ENCODE measurements around the gene FAAP20. TPM values are rescaled to one million over a fixed set of nuclear protein-coding genes. Genes with fewer than 3 reads are reported as not detected.

FAAP20 gene
- total RNA-seq, 1 experiment from 2014 or later, result 72.1 TPM

GRCh38 chr1:2196901-2197638 lies 2.5 kb upstream of the FAAP20 start:
- H3K9me3 ChIP-seq (ENCODE audit: insufficient read depth, low read depth), result no peaks in the 10 kb centered on the region
- no peaks in the 10 kb centered on the region for H3K9me2 ChIP-seq (ENCODE audit: insufficient read depth)
- H3K27ac ChIP-seq, result no peak overlapping the region
- no peak overlapping the region for H3K4me2 ChIP-seq
- no peak overlapping the region for H3K4me3 ChIP-seq
- H3K79me2 ChIP-seq (ENCODE audit: low read depth), result no peaks in the 10 kb centered on the region
- ChIA-PET CTCF (interaction anchor here (0.5 kb wide), 1 partner anchor 214 kb away, joined by 11 read pairs; no protein-coding TSS in a partner anchor), POLR2A (ENCODE audit: unreplicated experiment) (no interaction called here)
- intact Hi-C loops (cut with micrococcal nuclease; ENCODE audit: unreplicated experiment), result loop anchor here (5.0 to 10.0 kb wide), 2 partner anchors 35 to 1228 kb away; no protein-coding TSS in a partner anchor
- H2AFZ ChIP-seq, result no peak overlapping the region
- no peaks in the 10 kb centered on the region for H3K36me3 ChIP-seq (ENCODE audit: low read depth)
- DNase-seq, result no peak
- H3K4me1 ChIP-seq (replicated peaks; ENCODE audit: insufficient read depth), result peaks cover 4% of the 10 kb centered on the region
- no peak for TF ChIP-seq EZH2 (IDR thresholded peaks at IDR 0.05; ENCODE audit: low read depth)
- TF ChIP-seq, protein P1, sequence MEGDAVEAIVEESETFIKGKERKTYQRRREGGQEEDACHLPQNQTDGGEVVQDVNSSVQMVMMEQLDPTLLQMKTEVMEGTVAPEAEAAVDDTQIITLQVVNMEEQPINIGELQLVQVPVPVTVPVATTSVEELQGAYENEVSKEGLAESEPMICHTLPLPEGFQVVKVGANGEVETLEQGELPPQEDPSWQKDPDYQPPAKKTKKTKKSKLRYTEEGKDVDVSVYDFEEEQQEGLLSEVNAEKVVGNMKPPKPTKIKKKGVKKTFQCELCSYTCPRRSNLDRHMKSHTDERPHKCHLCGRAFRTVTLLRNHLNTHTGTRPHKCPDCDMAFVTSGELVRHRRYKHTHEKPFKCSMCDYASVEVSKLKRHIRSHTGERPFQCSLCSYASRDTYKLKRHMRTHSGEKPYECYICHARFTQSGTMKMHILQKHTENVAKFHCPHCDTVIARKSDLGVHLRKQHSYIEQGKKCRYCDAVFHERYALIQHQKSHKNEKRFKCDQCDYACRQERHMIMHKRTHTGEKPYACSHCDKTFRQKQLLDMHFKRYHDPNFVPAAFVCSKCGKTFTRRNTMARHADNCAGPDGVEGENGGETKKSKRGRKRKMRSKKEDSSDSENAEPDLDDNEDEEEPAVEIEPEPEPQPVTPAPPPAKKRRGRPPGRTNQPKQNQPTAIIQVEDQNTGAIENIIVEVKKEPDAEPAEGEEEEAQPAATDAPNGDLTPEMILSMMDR (conservative IDR thresholded peaks at IDR 0.05), result no peak
- no peaks in the 10 kb centered on the region for H4K20me1 ChIP-seq (ENCODE audit: insufficient read depth)
- peaks cover 9% of the 10 kb centered on the region for H3F3A ChIP-seq (ENCODE audit: insufficient read depth, low read depth)
- H3K27me3 ChIP-seq (ENCODE audit: insufficient read depth, low read depth), result no peaks in the 10 kb centered on the region
- no TSS peak for BruUV-seq (replicated peaks)

DNA sequence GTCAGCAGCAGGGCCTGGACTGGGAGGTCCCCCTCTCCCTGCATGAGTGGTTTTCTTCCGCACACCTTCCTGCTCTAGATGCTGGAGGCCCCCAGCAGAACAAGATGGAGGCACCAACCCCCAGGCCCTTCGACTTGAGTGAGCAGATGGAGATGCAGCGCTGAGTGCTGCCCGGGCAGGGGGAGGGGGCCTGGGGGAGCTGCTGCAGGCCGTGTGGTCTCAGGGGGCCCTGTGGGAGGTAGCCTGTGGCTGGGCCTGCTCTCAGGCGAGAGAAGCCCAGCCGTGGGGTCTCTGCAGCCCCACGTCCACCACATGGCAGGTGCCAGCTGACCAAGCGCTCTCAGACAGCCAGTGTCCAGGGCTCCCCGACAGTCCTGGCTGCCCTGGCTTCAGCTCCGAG lies 1.2 kb upstream of the FAAP20 start:
- no peaks in the 10 kb centered on the region for H3K9me3 ChIP-seq (ENCODE audit: insufficient read depth, low read depth)
- TF ChIP-seq, protein P1 (conservative IDR thresholded peaks at IDR 0.05), result no peak
- TF ChIP-seq EZH2 (IDR thresholded peaks at IDR 0.05; ENCODE audit: low read depth), result no peak
- peaks cover 4% of the 10 kb centered on the region for H3K4me1 ChIP-seq (replicated peaks; ENCODE audit: insufficient read depth)
- no peak overlapping the region for H2AFZ ChIP-seq
- no peaks in the 10 kb centered on the region for H3K79me2 ChIP-seq (ENCODE audit: low read depth)
- CTCF ChIA-PET, result interaction anchor here (1.4 to 2.1 kb wide), 3 partner anchors 9 to 352 kb away, joined by 4 to 15 read pairs (median 7); no protein-coding TSS in a partner anchor
- intact Hi-C loops (cut with micrococcal nuclease; ENCODE audit: unreplicated experiment), result loop anchor here (1.0 to 10.0 kb wide), 5 partner anchors 37 to 1229 kb away; no protein-coding TSS in a partner anchor
- H3K36me3 ChIP-seq (ENCODE audit: low read depth), result no peaks in the 10 kb centered on the region
- BruUV-seq (replicated peaks), result no TSS peak
- no peak for DNase-seq
- no peaks in the 10 kb centered on the region for H4K20me1 ChIP-seq (ENCODE audit: insufficient read depth)
- H3K4me2 ChIP-seq, result peak overlapping the region; percentile 78; the same call in 1 of the 2 replicates
- H3K9me2 ChIP-seq (ENCODE audit: insufficient read depth), result no peaks in the 10 kb centered on the region
- no peak overlapping the region; the same call in 1 of the 2 replicates for H3K4me3 ChIP-seq
- H3F3A ChIP-seq (ENCODE audit: insufficient read depth, low read depth), result peaks cover 9% of the 10 kb centered on the region
- no peaks in the 10 kb centered on the region for H3K27me3 ChIP-seq (ENCODE audit: insufficient read depth, low read depth)
- no peak overlapping the region for H3K27ac ChIP-seq
- POLR2A ChIA-PET (ENCODE audit: unreplicated experiment), result no interaction called here

DNA sequence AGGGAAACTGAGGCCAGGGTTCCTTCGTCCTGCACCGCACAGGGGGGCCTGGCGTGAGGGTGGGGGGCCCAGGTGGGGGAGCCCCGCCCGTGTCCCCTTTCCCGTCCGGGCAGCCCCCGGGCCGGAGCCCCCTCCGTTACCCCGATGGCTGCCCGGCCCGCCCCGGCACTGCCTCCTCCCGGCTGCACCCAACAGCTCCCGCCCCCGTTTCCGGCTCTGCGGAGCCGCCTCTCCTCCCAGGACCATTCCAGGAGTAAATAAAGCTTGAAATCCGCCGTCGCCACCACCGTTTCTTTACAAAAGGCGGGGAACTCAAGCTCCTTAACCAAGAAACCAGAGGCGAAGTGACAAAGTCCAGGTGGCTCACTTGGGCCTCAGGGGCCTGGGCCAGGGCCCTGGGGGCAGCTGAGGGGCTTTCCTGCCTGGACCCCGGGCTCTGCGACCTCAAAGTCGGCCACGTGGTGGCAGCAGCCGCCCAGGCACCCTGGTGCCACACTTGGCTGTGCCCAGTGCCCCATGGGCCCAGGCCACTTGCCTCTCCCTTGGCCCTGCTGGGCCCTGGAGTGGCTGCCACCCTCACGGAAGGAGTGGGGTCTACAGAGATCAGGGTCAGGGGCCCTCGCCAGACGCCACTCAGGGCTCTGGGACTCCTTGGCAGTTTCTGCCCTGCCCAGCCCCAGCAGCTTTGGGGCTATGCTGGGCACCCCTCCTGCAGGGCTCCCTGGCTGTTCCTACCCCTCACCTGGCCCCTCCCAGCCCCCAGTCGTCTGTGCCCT lies 514 bp upstream of the FAAP20 start:
- TF ChIP-seq, protein P1 (conservative IDR thresholded peaks at IDR 0.05), result peak; percentile 93
- TF ChIP-seq EZH2 (IDR thresholded peaks at IDR 0.05; ENCODE audit: low read depth), result no peak
- Histone ChIP-seq H3K9me3 (ENCODE audit: insufficient read depth, low read depth) (no peaks in the 10 kb centered on the region), H3K4me2 (peak overlapping the region; percentile 78), H3K79me2 (ENCODE audit: low read depth) (no peaks in the 10 kb centered on the region), H3K27ac (no peak overlapping the region), H3K36me3 (ENCODE audit: low read depth) (no peaks in the 10 kb centered on the region), H3K27me3 (ENCODE audit: insufficient read depth, low read depth) (no peaks in the 10 kb centered on the region), H3K4me1 (replicated peaks; ENCODE audit: insufficient read depth) (peaks cover 4% of the 10 kb centered on the region), H2AFZ (peak overlapping the region; percentile 79), H3K9me2 (ENCODE audit: insufficient read depth) (no peaks in the 10 kb centered on the region), H3F3A (ENCODE audit: insufficient read depth, low read depth) (peaks cover 9% of the 10 kb centered on the region), H4K20me1 (ENCODE audit: insufficient read depth) (no peaks in the 10 kb centered on the region), H3K4me3 (peak overlapping the region; percentile 60)
- intact Hi-C loops (cut with micrococcal nuclease; ENCODE audit: unreplicated experiment), result loop anchor here (1.0 to 10.0 kb wide), 5 partner anchors 37 to 1230 kb away; no protein-coding TSS in a partner anchor
- peak; percentile 63 to 90 for DNase-seq
- BruUV-seq (replicated peaks), result TSS peak; percentile 38
- POLR2A ChIA-PET (ENCODE audit: unreplicated experiment), result interaction anchor here (0.7 to 0.8 kb wide), 2 partner anchors 211 to 1321 kb away, joined by 7 to 8 read pairs; no protein-coding TSS in a partner anchor
- CTCF ChIA-PET, result interaction anchor here (0.6 to 2.1 kb wide), 6 partner anchors 9 to 1421 kb away, joined by 3 to 15 read pairs (median 4); partner anchors contain the start of genes MORN1 and RER1

All from PC-9 (cell line).